HCT116 (cell line): ENCODE data around the gene SQSTM1. TPM values are rescaled to one million over a fixed set of nuclear protein-coding genes. Genes with fewer than 3 reads are reported as not detected.

Source experiments
- ATAC-seq: fragments of 200-7000 bp; cut with Tn5 transposase; 2 replicates; pipeline ENCODE4 v1.9.1; 2020; ENCODE audit warnings: mild to moderate bottlenecking, moderate library complexity
- BruUV-seq: library from RNA; stranded (reverse); fragments of 400-500 nt; replicated peaks from 2 replicates; lab custom pipeline; 2021; lab: Mats Ljungman, UMichigan
- CTCF ChIA-PET: fragments of 300-600 bp; sonication (Branson Sonifier 250); formaldehyde crosslinking; loops from one replicate; lab custom pipeline; 2021; ENCODE audit warnings: antibody characterized with exemption; lab: Charles Lee
- POLR2A ChIA-PET: fragments of 300-600, 350-600 bp; sonication (Branson Sonifier 250); formaldehyde crosslinking; loops from one replicate; lab custom pipeline; 2021; ENCODE audit warnings: antibody characterized with exemption; lab: Charles Lee
- RAD21 ChIA-PET, 2 experiments: fragments of 300-600 bp; sonication (Branson Sonifier 250); formaldehyde crosslinking; loops; one replicate each; lab custom pipeline; 2023; ENCODE audit warnings: low total read pairs in 2 of 2; ENCODE audit not compliant: uncharacterized antibody in 2 of 2, unreplicated experiment in 2 of 2, low non-redundant PET in 1 of 2; lab: Charles Lee
- DNase-seq: peaks from one replicate; pipeline ENCODE4 v3.0.0-alpha.2; 2010; ENCODE audit warnings: low read depth, low spot score
- H2AFZ ChIP-seq: fragments of 200-600 bp; shearing (Covaris generic), sonication (generic); 2 replicates; pipeline ENCODE4 v1.6.1; 2017; ENCODE audit warnings: low read depth, mixed run types, mixed read lengths, antibody characterized with exemption, low read length; ENCODE audit not compliant: poor library complexity, severe bottlenecking
- H3K27ac ChIP-seq: 2 replicates; pipeline ENCODE4 v1.5.1; 2012; ENCODE audit warnings: low read depth, low read length
- H3K27me3 ChIP-seq: fragments of 200-600 bp; sonication (generic); 2 replicates; pipeline ENCODE4 v1.6.1; 2016; ENCODE audit warnings: mixed run types, low read length, mixed read lengths; ENCODE audit not compliant: insufficient read depth
- H3K36me3 ChIP-seq, 2 experiments: fragments of 200-500 bp in 1 of 2; fragments of 200-600 bp in 1 of 2; sonication (Bioruptor generic) in 1 of 2; sonication (generic) in 1 of 2; 2 replicates each; pipeline versions ENCODE4 v1.5.1 to v1.6.1; 2014 to 2016; ENCODE audit warnings: low read length in 2 of 2, inconsistent platforms in 1 of 2, mixed read lengths in 1 of 2, mixed run types in 1 of 2; ENCODE audit not compliant: insufficient read depth in 2 of 2, control insufficient read depth in 1 of 2
- H3K4me1 ChIP-seq, 2 experiments: fragments of 200-600 bp in 1 of 2; sonication (generic) in 1 of 2; 2 replicates each; pipeline versions ENCODE4 v1.5.1 to v1.6.1; 2012 to 2017; ENCODE audit warnings: low read length in 2 of 2, inconsistent platforms in 1 of 2, mild to moderate bottlenecking in 1 of 2, mixed read lengths in 1 of 2, mixed run types in 1 of 2, moderate library complexity in 1 of 2; ENCODE audit not compliant: insufficient read depth in 2 of 2, control insufficient read depth in 1 of 2
- H3K4me2 ChIP-seq: fragments of 200-600 bp; sonication (generic); 2 replicates; pipeline ENCODE4 v1.6.1; 2017; ENCODE audit warnings: mixed run types, low read length, mixed read lengths
- H3K4me3 ChIP-seq, 2 experiments: fragments of 200-600 bp in 1 of 2; sonication (generic) in 1 of 2; replicated peaks in 1 of 2; 2 replicates each; pipeline ENCODE4 v1.5.1; 2011 to 2016; ENCODE audit warnings: low read length in 2 of 2, control low read depth in 1 of 2, low read depth in 1 of 2, mild to moderate bottlenecking in 1 of 2, mixed read lengths in 1 of 2, mixed run types in 1 of 2
- H3K79me2 ChIP-seq: fragments of 200-600 bp; sonication (generic); 2 replicates; pipeline ENCODE4 v1.6.1; 2017; ENCODE audit warnings: mild to moderate bottlenecking, mixed run types, low read length, moderate library complexity, mixed read lengths; ENCODE audit not compliant: insufficient read depth
- H3K9ac ChIP-seq: fragments of 200-600 bp; sonication (generic); 2 replicates; pipeline ENCODE4 v1.6.1; 2016; ENCODE audit warnings: low read length, mixed read lengths
- H3K9me2 ChIP-seq: fragments of 200-600 bp; sonication (generic), shearing (Covaris generic); 2 replicates; pipeline ENCODE4 v1.6.1; 2017; ENCODE audit warnings: mixed run types, mild to moderate bottlenecking, moderate library complexity; ENCODE audit not compliant: insufficient read depth
- H3K9me3 ChIP-seq, 2 experiments: fragments of 200-500 bp in 1 of 2; fragments of 200-600 bp in 1 of 2; sonication (Bioruptor generic) in 1 of 2; sonication (generic) in 1 of 2; 2 replicates each; pipeline ENCODE4 v1.6.1; 2014 to 2017; ENCODE audit warnings: low read length in 2 of 2, mixed read lengths in 2 of 2, inconsistent platforms in 1 of 2, low read depth in 1 of 2, mild to moderate bottlenecking in 1 of 2, mixed run types in 1 of 2, moderate library complexity in 1 of 2; ENCODE audit not compliant: control insufficient read depth in 1 of 2, insufficient read depth in 1 of 2
- H4K20me1 ChIP-seq: fragments of 200-600 bp; sonication (generic), shearing (Covaris generic); 2 replicates; pipeline ENCODE4 v1.6.1; 2017; ENCODE audit warnings: mixed run types, mild to moderate bottlenecking, moderate library complexity; ENCODE audit not compliant: insufficient read depth
- CBX3 ChIP-seq: IDR thresholded peaks from 2 replicates; pipeline ENCODE4 v1.6.1; 2012; ENCODE audit warnings: low read depth
- CEBPB ChIP-seq: IDR thresholded peaks from 2 replicates; pipeline ENCODE4 v1.6.1; 2012; ENCODE audit warnings: low read depth
- CTCF ChIP-seq, 3 experiments: fragments of 200-600 bp in 1 of 3; sonication (generic) in 1 of 3; IDR thresholded peaks in 2 of 3; conservative IDR thresholded peaks in 1 of 3; 2 replicates each; pipeline ENCODE4 v1.5.1; 2012 to 2017; ENCODE audit warnings: low read depth in 2 of 3, low read length in 2 of 3, antibody characterized with exemption in 1 of 3, borderline replicate concordance in 1 of 3, control low read depth in 1 of 3, mild to moderate bottlenecking in 1 of 3, mixed read lengths in 1 of 3, mixed run types in 1 of 3, moderate library complexity in 1 of 3; ENCODE audit not compliant: insufficient read depth in 1 of 3
- EGR1 ChIP-seq: IDR thresholded peaks from 2 replicates; pipeline ENCODE4 v1.6.1; 2012; ENCODE audit warnings: low read depth
- ELF1 ChIP-seq: IDR thresholded peaks from 2 replicates; pipeline ENCODE4 v1.6.1; 2012; ENCODE audit warnings: low read depth, borderline replicate concordance
- EZH2phosphoT487 ChIP-seq: fragments of 200-600 bp; IDR thresholded peaks from 2 replicates; pipeline ENCODE4 v1.6.1; 2018; ENCODE audit warnings: antibody characterized with exemption, borderline replicate concordance
- FOSL1 ChIP-seq: IDR thresholded peaks from 2 replicates; pipeline ENCODE4 v1.6.1; 2012; ENCODE audit warnings: low read depth
- JUND ChIP-seq: IDR thresholded peaks from 2 replicates; pipeline ENCODE4 v1.6.1; 2012
- POLR2A ChIP-seq: IDR thresholded peaks from 2 replicates; pipeline ENCODE4 v1.7.0; 2011; ENCODE audit warnings: borderline replicate concordance; ENCODE audit not compliant: insufficient read depth, insufficient read length; ENCODE audit errors: extremely low read depth
- SP1 ChIP-seq: IDR thresholded peaks from 2 replicates; pipeline ENCODE4 v1.6.1; 2012; ENCODE audit warnings: low read depth
- TCF7L2 ChIP-seq: IDR thresholded peaks from 2 replicates; pipeline ENCODE4 v1.7.0; 2011; ENCODE audit warnings: borderline replicate concordance, inconsistent platforms; ENCODE audit not compliant: insufficient read depth, insufficient read length; ENCODE audit errors: extremely low read depth
- YY1 ChIP-seq: IDR thresholded peaks from 2 replicates; pipeline ENCODE4 v1.6.1; 2011; ENCODE audit warnings: low read length, low read depth, moderate library complexity, mild to moderate bottlenecking; ENCODE audit not compliant: insufficient replicate concordance; ENCODE audit errors: extremely low read depth
- ZFX ChIP-seq: fragments of 450-650 bp; IDR thresholded peaks from 2 replicates; pipeline ENCODE4 v1.6.1; 2017
- intact Hi-C: fragments of 100-400 bp; cut with micrococcal nuclease; formaldehyde crosslinking; loops from 2 replicates; pipeline ENCODE4 v1.10.0; 2022
- total RNA-seq: library from RNA; stranded (reverse); gene quantifications from one replicate; pipeline ENCODE4 v1.2.1, GENCODE V29; 2021; ENCODE audit not compliant: unreplicated experiment
- TF ChIP-seq, protein P1 (sequence below): IDR thresholded peaks from 2 replicates; pipeline ENCODE4 v1.6.1; 2012

SQSTM1 gene
- total RNA-seq, 1 experiment from 2014 or later, result 299 TPM

GRCh38 chr5:179798144-179798770 is 22.4 kb upstream of the SQSTM1 start:
- BruUV-seq, result no TSS peak
- Histone ChIP-seq H3K4me1 (peaks cover 20 to 39% of the 10 kb centered on the region in 2 experiments; a peak in 3 of 4 replicates), H3K9me2 (no peaks in the 10 kb centered on the region), H3K79me2 (peaks cover 24% of the 10 kb centered on the region; the same call in 1 of the 2 replicates), H3K27ac (peak overlapping the region; percentile 15; the same call in 1 of the 2 replicates), H3K36me3 (peaks cover 5 to 20% of the 10 kb centered on the region in 2 experiments; a peak in 1 of 4 replicates), H3K27me3 (no peaks in the 10 kb centered on the region), H3K9ac (no peak overlapping the region), H3K4me2 (no peak overlapping the region), H2AFZ (no peak overlapping the region), H3K4me3 (no peak overlapping the region), H3K9me3 (no peaks in the 10 kb centered on the region), H4K20me1 (no peaks in the 10 kb centered on the region)
- POLR2A ChIA-PET, result interaction anchor here (2.9 kb wide), 1 partner anchor 9 kb away, joined by 8 read pairs; the partner anchor contains the start of gene MGAT4B
- TF ChIP-seq CBX3 (no peak), POLR2A (no peak), TCF7L2 (no peak), SP1 (no peak), EZH2phosphoT487 (no peak), FOSL1 (no peak)
- CTCF ChIA-PET, result no interaction called here
- RAD21 ChIA-PET, result no interaction called here
- ATAC-seq (no peak), DNase-seq (no peak)
- intact Hi-C loops, result no loop called here

- H3K4me1 ChIP-seq, result peaks cover 26 to 46% of the 10 kb centered on the region in 2 experiments
- ChIA-PET POLR2A (interaction anchor here (2.9 kb wide), 1 partner anchor 8 kb away, joined by 8 read pairs; the partner anchor contains the start of gene MGAT4B), CTCF (no interaction called here), RAD21 (no interaction called here)
- no peaks in the 10 kb centered on the region for H3K27me3 ChIP-seq
- no peaks in the 10 kb centered on the region for H4K20me1 ChIP-seq
- H3K27ac ChIP-seq, result no peak overlapping the region
- intact Hi-C loops, result no loop called here
- no peak overlapping the region for H3K9ac ChIP-seq
- H3K4me3 ChIP-seq, result no peak overlapping the region
- BruUV-seq, result TSS peak; percentile 12
- DNase-seq, result no peak
- no peak overlapping the region for H2AFZ ChIP-seq
- H3K9me2 ChIP-seq, result no peaks in the 10 kb centered on the region
- H3K36me3 ChIP-seq, result peaks cover 5 to 20% of the 10 kb centered on the region in 2 experiments; a peak in 1 of 4 replicates
- ATAC-seq, result no peak
- H3K9me3 ChIP-seq, result no peaks in the 10 kb centered on the region
- no peak overlapping the region for H3K4me2 ChIP-seq
- H3K79me2 ChIP-seq, result peaks cover 31% of the 10 kb centered on the region; the same call in 1 of the 2 replicates
- no peak for TF ChIP-seq YY1
- TF ChIP-seq SP1, result no peak
- TF ChIP-seq ELF1, result no peak
- TF ChIP-seq CEBPB, result no peak
- TF ChIP-seq EGR1, result no peak
- TF ChIP-seq JUND, result no peak
- no peak for TF ChIP-seq ZFX
- no peak for TF ChIP-seq CTCF (IDR thresholded peaks at IDR 0.05 in 2 of 3, conservative IDR thresholded peaks at IDR 0.05 in 1 of 3; ENCODE audit: borderline replicate concordance in 1 of 3, insufficient read depth in 1 of 3, low read depth in 2 of 3, low read length in 2 of 3)
- TF ChIP-seq, protein P1, sequence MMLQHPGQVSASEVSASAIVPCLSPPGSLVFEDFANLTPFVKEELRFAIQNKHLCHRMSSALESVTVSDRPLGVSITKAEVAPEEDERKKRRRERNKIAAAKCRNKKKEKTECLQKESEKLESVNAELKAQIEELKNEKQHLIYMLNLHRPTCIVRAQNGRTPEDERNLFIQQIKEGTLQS, result no peak
- no peak for TF ChIP-seq FOSL1
Observed at GRCh38 chr5:179798771-179799643, 21.7 kb upstream of the SQSTM1 start.
